MCF 10A (cell line): Measurements from ENCODE around the gene STK40. TPM values are rescaled to one million over a fixed set of nuclear protein-coding genes. Genes with fewer than 3 reads are reported as not detected.

Source experiments
- BruUV-seq: library from RNA; stranded (reverse); fragments of 400-500 nt; replicated peaks from 2 replicates; lab custom pipeline; 2021; lab: Mats Ljungman, UMichigan
- CTCF ChIA-PET: fragments of 300-600 bp; sonication (Branson Sonifier 250); formaldehyde crosslinking; extraction: SDS; loops from one replicate; lab custom pipeline; 2021; ENCODE audit warnings: antibody characterized with exemption, inconsistent platforms; lab: Yijun Ruan, JAX
- POLR2A ChIA-PET: fragments of 300-600, 350-650 bp; sonication (Branson Sonifier 250); formaldehyde crosslinking; extraction: SDS; loops from one replicate; lab custom pipeline; 2020; ENCODE audit warnings: antibody characterized with exemption, inconsistent platforms; lab: Yijun Ruan, JAX
- DNase-seq: peaks from one replicate; pipeline ENCODE4 v3.0.0-alpha.2; 2018; ENCODE audit not compliant: unreplicated experiment
- H3K27ac Mint-ChIP-seq: one replicate; pipeline ENCODE4 v1.8.0; 2022; ENCODE audit warnings: mild to moderate bottlenecking, low read depth, mixed read lengths; ENCODE audit not compliant: unreplicated experiment
- H3K27me3 Mint-ChIP-seq: one replicate; pipeline ENCODE4 v1.8.0; 2022; ENCODE audit warnings: mixed read lengths; ENCODE audit not compliant: insufficient read depth, unreplicated experiment
- H3K36me3 Mint-ChIP-seq: one replicate; pipeline ENCODE4 v1.8.0; 2022; ENCODE audit warnings: mild to moderate bottlenecking, moderate library complexity, mixed read lengths; ENCODE audit not compliant: insufficient read depth, unreplicated experiment
- H3K4me1 Mint-ChIP-seq: one replicate; pipeline ENCODE4 v1.8.0; 2022; ENCODE audit warnings: mixed read lengths; ENCODE audit not compliant: insufficient read depth, unreplicated experiment
- H3K4me3 Mint-ChIP-seq: one replicate; pipeline ENCODE4 v1.8.0; 2022; ENCODE audit warnings: mild to moderate bottlenecking, moderate library complexity, mixed read lengths; ENCODE audit not compliant: unreplicated experiment
- H3K9me3 Mint-ChIP-seq: one replicate; pipeline ENCODE4 v1.8.0; 2022; ENCODE audit warnings: mixed read lengths; ENCODE audit not compliant: unreplicated experiment
- CTCF ChIP-seq: fragments of 200-600 bp; IDR thresholded peaks from one replicate; pipeline ENCODE4 v1.8.0; 2022; ENCODE audit warnings: antibody characterized with exemption, mild to moderate bottlenecking; ENCODE audit not compliant: unreplicated experiment
- intact Hi-C: fragments of 100-400 bp; cut with micrococcal nuclease; formaldehyde crosslinking; loops from 2 replicates; pipeline ENCODE4 v1.14.1; 2022
- total RNA-seq: library from RNA; stranded (reverse); gene quantifications from 2 replicates; pipeline ENCODE4 v1.2.3, GENCODE V29; 2022

The STK40 gene
- total RNA-seq, 1 experiment from 2014 or later = 44.0 TPM

DNA sequence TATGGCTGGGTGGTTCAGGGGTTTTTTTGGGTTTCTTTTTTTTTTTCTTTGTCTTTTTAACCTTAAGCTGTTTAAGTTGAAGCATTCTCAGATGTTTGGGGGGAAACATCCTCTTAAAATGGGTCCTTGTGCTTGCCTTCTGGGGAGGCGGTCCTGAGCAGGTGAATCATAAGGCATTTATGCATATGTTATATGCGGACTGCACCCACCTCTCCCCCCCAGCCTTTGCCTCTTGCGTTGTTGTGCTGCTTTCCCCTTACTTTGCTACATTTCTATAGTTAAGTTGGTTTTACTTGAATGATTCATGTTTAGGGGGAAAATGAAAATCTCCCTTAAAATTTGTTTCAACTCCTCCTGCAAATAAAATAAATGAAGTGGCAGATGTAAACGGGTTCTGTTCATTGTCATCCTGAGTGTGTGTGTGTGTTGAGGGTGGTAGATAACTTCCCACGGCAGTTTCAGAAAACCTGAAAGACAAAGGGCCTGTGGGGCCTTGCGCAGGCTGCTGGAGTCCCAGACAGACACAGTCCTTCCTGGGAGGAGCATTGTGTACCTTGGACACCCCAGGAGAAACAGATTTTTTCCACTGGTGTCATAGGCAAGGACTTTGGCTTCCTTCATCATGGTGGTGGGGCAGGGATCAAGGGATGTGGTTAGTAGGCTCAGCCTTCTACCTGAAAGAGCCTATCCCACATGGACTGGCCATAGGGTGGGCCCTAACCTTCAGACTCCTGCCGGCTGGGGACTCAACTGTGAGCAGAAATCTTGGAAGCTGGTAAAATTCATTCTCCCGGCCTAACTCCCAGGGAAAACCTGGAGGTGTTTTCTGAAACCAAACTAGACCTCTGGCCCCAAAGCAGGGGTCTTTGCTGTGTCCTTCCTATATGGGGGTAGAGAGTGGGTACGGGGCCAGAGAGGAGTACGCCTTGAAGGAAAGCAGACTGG, 80.5 kb downstream of the STK40 start:
- H3K36me3 Mint-ChIP-seq = peaks cover 76% of the 10 kb centered on the region
- H3K9me3 Mint-ChIP-seq = no peaks in the 10 kb centered on the region
- peaks cover 11% of the 10 kb centered on the region for H3K4me1 Mint-ChIP-seq
- TF ChIP-seq CTCF = no peak
- ChIA-PET POLR2A (interaction anchor here (0.6 to 3.0 kb wide), 9 partner anchors 10 to 386 kb away, joined by 3 to 18 read pairs (median 5); partner anchors contain the start of genes THRAP3 and TRAPPC3), CTCF (interaction anchor here (0.6 to 2.2 kb wide), 9 partner anchors 13 to 117 kb away, joined by 3 to 18 read pairs (median 4); partner anchors contain the start of gene LSM10)
- no peaks in the 10 kb centered on the region for H3K27me3 Mint-ChIP-seq
- peak overlapping the region; percentile 49 for H3K27ac Mint-ChIP-seq
- BruUV-seq = no TSS peak
- intact Hi-C loops = no loop called here
- peak overlapping the region; percentile 72 for H3K4me3 Mint-ChIP-seq
- DNase-seq = no peak

- TF ChIP-seq CTCF = no peak
- Mint-ChIP-seq H3K4me1 (peaks cover 18% of the 10 kb centered on the region), H3K27ac (no peak overlapping the region), H3K4me3 (no peak overlapping the region), H3K9me3 (no peaks in the 10 kb centered on the region), H3K36me3 (peaks cover 83% of the 10 kb centered on the region), H3K27me3 (no peaks in the 10 kb centered on the region)
- POLR2A ChIA-PET = interaction anchor here (3.0 kb wide), 1 partner anchor 80 kb away, joined by 18 read pairs; the partner anchor contains the start of gene THRAP3
- CTCF ChIA-PET = interaction anchor here (1.0 kb wide), 1 partner anchor 19 kb away, joined by 3 read pairs; no protein-coding TSS in a partner anchor
- DNase-seq = no peak
- TSS peak; percentile 67 for BruUV-seq
- intact Hi-C loops = no loop called here
Observed at GRCh38 chr1:36304521-36304920, 81.2 kb downstream of the STK40 start.

GRCh38 chr1:36303650-36304360, 81.9 kb downstream of the STK40 start:
- Mint-ChIP-seq H3K27me3 (no peaks in the 10 kb centered on the region), H3K27ac (peak overlapping the region; percentile 36), H3K36me3 (peaks cover 86% of the 10 kb centered on the region), H3K9me3 (no peaks in the 10 kb centered on the region), H3K4me3 (no peak overlapping the region), H3K4me1 (peaks cover 19% of the 10 kb centered on the region)
- ChIA-PET POLR2A (interaction anchor here (1.2 to 2.1 kb wide), 2 partner anchors 83 to 154 kb away, joined by 4 to 5 read pairs; no protein-coding TSS in a partner anchor), CTCF (interaction anchor here (1.0 kb wide), 1 partner anchor 18 kb away, joined by 3 read pairs; no protein-coding TSS in a partner anchor)
- DNase-seq = no peak
- TF ChIP-seq CTCF = no peak
- intact Hi-C loops = no loop called here
- BruUV-seq = no TSS peak
